ENCODE data around the gene CCDC57.
A peak's percentile ranks its signal among the peaks of the same experiment; 100 is the strongest.
"Not testable (repeated sequence)": the region's sequence is repeated elsewhere in the genome, so short reads cannot be mapped to it uniquely, and the experiment has no call there.

Gene CCDC57

DNA sequence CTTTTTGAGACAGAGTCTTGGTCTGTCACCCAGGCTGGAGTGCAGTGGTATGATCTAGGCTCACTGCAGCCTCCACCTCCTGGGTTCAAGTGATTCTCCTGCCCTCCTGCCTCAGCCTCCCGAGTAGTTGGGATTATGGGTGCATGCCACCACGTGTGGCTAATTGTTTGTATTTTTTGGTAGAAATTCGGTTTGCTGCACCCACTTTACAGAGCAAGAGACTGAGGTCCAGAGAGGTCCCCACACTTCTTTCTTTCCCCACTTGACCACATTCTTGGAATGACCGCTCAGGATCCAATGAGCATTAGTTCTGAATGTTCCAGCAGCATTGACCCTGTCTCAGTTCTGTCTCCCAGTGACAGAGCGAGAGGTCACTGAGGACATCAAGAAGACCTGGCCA, 10.9 kb upstream of the CCDC57 start:
- no peak for DNase-seq (ENCODE audit: low read depth)

DNA sequence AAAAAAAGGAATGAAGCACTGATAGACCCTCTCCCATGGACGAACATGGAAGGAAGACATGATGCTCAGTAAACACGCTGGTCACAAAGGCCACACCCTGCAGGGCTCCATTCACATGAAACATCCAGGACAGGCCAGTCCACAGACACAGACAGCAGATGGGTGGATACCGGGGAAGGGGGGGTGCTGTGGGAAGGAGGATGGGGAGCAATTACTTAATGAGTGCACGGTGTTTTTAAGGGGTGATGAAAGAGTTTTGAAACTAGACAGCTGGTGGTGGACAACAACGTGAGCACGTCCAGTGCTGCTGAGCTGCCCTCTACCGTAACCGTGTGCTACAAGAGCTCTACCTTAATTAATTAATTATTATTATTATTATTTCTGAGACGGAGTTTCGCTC, 10.2 kb upstream of the CCDC57 start:
- DNase-seq (ENCODE audit: low read depth), result no peak

- no peak for DNase-seq (ENCODE audit: low read depth)
Measured at GRCh38 chr17:82221341-82221902, 8.8 kb upstream of the CCDC57 start.

GRCh38 chr17:82219753-82220709, 7.4 kb upstream of the CCDC57 start:
- no peak for DNase-seq (ENCODE audit: low read depth)

DNA sequence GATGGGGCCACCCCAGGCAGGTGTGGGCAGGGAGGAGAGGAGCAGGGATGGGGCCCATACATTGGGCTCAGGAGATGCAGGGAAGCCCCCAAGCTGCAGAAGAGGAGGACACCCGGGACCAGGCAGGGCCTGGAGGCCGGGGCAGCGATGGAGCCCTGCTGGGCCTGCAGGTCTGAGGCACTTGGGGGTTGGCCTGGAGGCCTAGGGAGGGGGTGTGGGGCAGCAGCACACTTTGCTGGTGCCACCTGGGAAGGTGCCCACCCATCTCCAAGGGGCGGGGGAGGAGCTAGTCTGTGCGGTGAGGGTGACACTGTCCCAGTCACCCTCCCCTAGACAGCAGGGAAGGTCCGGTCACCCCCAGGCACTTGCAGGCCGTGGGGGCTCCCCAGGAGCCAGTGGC, 6.4 kb upstream of the CCDC57 start:
- DNase-seq (ENCODE audit: low read depth), result no peak

GRCh38 chr17:82218349-82219075, 5.9 kb upstream of the CCDC57 start:
- DNase-seq (ENCODE audit: low read depth), result no peak

DNA sequence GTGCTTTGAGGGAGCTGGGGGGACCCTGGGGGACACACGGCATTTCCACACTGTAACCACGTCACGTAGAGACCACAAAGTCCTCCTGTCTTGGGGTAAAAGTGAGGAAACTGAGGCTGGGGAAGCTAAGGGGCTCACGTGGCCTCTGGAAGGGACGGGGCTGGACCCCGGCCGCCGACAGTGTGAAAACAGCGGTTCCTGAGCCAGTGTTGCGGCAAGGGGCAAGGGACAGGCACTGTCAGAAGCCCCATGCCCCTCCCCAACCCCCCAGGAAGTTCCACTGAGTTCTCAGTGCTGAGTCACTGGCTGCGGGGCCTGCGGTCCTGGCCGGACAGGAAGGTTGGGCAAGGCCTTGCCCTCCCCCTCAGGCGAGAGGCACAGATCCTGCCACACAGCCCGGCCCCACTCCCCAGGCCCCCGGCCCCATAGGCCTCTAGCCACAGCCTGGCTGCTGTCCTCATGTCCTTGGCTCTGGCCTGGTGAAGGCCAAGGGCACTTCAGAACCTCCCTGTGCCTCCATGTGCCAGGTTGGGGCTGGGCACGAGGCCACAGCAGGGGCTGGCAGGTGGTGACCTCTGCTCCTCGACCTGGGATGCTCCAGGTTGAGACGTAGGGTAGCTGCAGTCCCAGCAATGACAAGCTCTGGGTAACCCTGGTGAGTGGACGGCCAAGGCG, 5.0 kb upstream of the CCDC57 start:
- peak; percentile 94 for DNase-seq (ENCODE audit: low read depth)

- no peak for DNase-seq (ENCODE audit: low read depth)
Measured at GRCh38 chr17:82217120-82217529, 4.5 kb upstream of the CCDC57 start.

DNA sequence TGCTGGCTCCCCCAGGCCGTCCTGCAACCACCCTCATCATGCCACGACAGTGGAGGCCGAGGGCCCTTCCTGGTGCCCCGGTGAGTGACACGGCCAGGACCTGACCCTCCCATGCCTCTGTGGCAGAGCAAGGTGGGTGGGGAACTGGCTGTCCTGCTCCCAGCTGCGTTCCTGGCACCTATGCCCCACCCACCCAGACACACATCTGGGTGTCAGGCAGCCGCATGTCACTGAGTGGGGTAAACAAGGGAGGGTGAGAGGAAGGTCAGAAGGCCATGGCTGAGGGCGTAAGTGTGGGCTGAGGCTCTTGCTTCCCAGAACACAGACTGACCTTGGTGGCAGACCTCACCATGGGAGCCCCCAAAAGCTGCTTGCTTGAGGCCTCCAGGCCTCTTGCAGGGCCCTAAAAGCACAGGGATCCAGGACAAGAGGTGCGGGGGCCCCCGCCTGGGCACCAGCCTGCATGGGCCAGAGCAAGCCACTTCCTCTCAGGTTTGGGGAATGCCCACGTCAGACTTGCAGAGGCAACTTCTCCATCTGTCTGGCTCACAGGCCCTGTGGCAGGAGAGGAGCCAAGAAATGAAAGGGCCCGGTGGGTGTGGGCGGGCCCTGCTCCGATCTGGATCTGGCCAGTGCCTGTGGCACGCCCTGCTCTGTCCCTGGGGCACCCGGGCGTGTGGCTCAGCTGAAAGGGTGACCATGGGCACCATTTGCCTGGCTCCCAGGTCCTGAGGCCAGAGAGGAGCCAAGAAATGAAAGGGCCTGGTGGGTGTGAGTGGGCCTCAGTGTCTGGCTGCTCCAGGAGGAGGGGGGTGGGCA, 3.9 kb upstream of the CCDC57 start:
- DNase-seq (ENCODE audit: low read depth), result peak; percentile 82

DNA sequence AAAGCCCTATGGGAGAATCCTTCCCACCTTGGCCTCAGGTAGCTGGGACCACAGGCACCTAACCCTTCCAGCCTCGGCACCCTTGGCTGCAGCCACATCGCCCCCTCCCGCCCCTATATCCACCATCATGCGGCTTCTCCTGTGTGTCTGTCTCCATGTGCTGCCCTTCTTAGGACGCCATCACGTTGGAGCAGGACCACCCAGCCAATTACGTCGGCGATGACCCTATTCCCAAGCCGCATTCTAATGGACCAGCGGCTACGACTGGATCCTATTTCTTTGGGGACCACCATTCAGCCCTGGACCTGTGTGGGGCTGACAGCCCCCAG, 3.3 kb upstream of the CCDC57 start:
- no peak for DNase-seq (ENCODE audit: low read depth)

DNA sequence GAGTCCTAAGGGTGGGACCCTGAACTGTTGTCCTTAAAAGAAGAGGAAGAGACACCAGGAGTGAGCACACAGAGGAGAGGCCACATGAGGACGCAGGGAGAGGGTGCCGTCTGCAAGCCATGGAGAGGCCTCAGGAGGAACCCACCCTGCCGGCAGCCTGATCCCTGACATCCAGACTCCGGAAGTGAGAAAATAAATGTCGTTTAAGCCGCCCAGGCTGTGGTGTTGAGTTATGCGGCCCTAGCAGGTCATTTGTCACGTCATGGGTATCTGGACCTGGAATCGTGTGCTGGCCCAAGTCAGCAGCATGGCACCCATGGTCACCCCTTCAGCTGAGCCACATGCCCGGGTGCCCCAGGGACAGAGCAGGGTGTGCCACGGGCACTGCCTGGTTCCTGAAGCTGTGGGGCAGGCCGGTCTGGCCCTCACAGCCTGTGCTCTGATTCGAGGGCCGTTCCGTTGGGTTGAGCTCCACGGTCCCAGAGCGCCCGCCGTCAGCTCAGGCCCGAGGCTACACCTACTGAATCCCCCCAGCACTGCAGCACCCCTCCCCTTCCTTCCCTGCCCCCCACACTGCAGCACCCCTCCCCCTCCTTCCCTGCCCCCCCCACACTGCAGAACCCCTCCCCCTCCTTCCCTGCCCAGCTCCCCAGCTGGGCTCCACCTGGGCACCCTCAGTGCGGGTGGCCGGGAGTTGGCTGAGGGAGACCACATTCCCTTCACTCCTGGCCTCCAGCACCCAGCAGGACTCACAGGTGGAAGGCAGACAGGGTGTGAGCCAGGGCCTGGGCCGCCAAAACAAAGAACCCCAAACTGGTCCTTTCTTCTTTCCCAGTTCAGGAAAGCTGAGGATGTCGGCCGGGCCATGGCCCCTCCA, 2.7 kb upstream of the CCDC57 start:
- DNase-seq (ENCODE audit: low read depth), result no peak

- DNase-seq (ENCODE audit: low read depth), result no peak
Measured at GRCh38 chr17:82214012-82214628, 1.5 kb upstream of the CCDC57 start.

DNA sequence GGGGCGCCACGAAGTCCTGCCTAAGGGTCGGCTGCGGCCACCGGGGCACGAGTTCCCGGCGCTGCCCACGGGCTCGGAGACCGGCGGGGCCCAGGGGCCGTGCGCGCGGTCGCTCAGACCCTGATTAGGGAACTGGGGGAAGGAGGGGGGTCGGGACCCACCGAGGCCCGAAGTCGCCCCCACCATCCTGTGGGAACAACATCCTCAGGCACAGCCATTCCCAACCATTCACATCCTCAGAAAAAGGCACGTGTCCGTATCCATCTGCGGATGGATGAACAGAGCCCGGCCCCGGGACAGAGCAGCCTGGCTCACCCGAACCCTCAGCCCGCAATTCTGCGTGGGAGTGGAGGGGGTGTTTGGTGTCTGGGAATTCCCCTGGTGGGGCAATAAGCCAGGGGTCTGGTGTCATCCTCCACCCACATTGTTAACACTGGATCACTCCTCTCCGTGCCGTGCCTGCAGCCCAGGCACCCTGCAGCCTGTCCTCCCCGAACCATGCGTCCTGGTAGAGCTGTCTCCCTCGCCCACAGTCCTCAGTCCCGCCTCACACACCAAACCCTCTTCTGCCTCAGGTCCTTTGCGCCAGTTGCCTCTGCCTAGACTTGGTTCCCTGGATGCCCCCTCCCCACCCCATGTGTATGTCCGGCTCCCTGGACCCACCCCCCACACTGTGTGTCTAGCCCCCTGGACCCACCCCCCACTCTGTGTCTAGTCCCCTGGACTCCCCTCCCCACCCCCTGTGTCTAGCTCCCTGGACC, 789 bp upstream of the CCDC57 start:
- peak; percentile 85 for DNase-seq (ENCODE audit: low read depth)

GRCh38 chr17:82210655-82211054, 2.0 kb downstream of the CCDC57 start:
- DNase-seq (ENCODE audit: low read depth), result not testable (repeated sequence)

GRCh38 chr17:82205720-82206508, 6.7 kb downstream of the CCDC57 start:
- peak; percentile 90 for DNase-seq (ENCODE audit: low read depth)

DNA sequence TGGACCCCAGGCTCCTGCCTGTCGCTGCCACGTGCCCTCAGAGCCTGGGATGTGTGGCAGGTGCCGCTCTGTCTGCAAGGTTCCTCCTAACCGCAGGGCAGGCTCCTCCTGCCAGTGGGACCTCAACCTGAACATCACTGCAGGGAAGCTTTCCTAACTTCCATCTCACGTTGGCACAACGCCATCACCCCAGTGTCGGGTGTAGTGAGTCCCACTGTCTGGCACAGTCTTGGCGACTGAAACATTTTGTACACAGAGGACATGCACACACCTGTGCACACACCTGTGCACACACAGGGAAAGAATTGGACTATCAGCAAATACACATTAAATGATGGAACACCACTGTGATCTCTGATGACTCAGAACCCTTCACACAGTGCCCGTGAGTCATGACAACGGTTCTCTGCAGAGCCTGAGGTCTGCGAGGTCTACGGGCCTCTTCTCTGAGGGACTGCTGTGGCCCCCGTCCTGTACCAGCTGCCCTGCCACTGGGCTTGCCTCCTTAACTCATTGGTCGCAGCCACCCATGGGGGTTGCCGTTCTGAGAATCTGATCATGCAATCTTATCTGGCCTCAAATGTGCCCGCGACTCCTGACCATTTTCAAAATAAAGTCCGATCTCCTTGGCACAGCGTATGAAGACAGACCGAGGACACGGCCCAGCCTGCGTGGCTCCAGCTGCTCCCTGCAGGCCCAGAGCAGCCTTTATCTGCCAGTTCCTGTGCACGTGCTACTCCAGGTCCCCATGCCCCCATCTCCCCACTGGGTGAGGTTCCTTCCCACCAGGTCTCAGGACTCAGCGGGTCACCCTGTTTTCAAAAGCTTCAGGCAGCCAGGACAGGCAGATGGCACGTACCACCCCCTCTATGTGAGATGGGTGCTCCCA, 7.6 kb downstream of the CCDC57 start:
- DNase-seq (ENCODE audit: low read depth), result peak; percentile 85

DNA sequence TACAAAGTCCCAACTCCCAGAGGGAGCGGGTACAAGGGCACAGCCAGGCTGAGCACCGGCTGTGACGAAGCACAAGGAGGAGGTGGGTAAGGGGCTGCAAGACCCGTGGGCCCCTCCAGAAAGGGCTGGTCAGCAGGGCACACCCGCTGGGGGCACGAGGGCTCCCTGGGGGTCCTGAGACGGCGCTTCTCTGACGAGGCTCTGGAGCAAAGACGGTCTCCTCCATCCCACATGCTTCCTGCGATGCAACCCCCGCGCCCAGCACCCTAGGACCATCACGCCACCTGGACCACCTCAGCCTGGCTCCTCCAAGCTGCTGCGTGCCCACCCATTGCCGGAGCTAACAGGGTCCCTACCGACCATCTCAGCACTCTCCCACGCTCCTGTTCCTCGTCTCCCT, 8.7 kb downstream of the CCDC57 start:
- no peak for DNase-seq (ENCODE audit: low read depth)

GRCh38 chr17:82202981-82203380, 9.7 kb downstream of the CCDC57 start:
- DNase-seq (ENCODE audit: low read depth), result no peak

Measured in iris pigment epithelial cell (primary cell).